Endothelial cell of umbilical vein (primary cell): Measurements from ENCODE around the gene LUZP2. TPM values are rescaled to one million over a fixed set of nuclear protein-coding genes. Genes with fewer than 3 reads are reported as not detected.
A peak's percentile ranks its signal among the peaks of the same experiment; 100 is the strongest.

Experiments used
- BruUV-seq: library from RNA; stranded (reverse); fragments of 400-500 nt; replicated peaks from 2 replicates; lab custom pipeline; 2021; lab: Mats Ljungman, UMichigan
- CTCF ChIA-PET: fragments of 300-600, 350-600 bp; sonication (Branson Sonifier 250); formaldehyde crosslinking; loops from one replicate; lab custom pipeline; 2021; ENCODE audit warnings: antibody characterized with exemption, inconsistent platforms; lab: Charles Lee
- POLR2A ChIA-PET: fragments of 300-600, 350-600 bp; sonication (Branson Sonifier 250); formaldehyde crosslinking; loops from one replicate; lab custom pipeline; 2021; ENCODE audit warnings: antibody characterized with exemption, inconsistent platforms; lab: Charles Lee
- DNase-seq: peaks from one replicate; pipeline ENCODE4 v3.0.0-alpha.2; 2011; ENCODE audit warnings: low read depth, low spot score
- FAIRE-seq: peaks from 2 replicates; lab custom pipeline; 2011; peaks lifted over from hg19 to GRCh38; lab: Jason Lieb, UNC
- H2AFZ ChIP-seq: 2 replicates; pipeline ENCODE4 v1.6.0; 2012; ENCODE audit warnings: low read depth, low read length, control low read depth, inconsistent platforms
- H3K27ac ChIP-seq: 2 replicates; pipeline ENCODE4 v1.5.1; 2011; ENCODE audit warnings: low read depth, mild to moderate bottlenecking, control low read depth, low read length, moderate library complexity; ENCODE audit not compliant: insufficient read depth
- H3K27me3 ChIP-seq, 2 experiments: 2 replicates each; pipeline versions ENCODE4 v1.6.0 to v1.6.1; 2011; ENCODE audit warnings: low read length in 2 of 2, mixed read lengths in 1 of 2; ENCODE audit not compliant: control insufficient read depth in 2 of 2, insufficient read depth in 2 of 2
- H3K36me3 ChIP-seq, 2 experiments: 2 replicates in 1 of 2; 3 replicates in 1 of 2; pipeline ENCODE4 v1.5.1; 2011; ENCODE audit warnings: low read length in 2 of 2, mild to moderate bottlenecking in 1 of 2, moderate library complexity in 1 of 2; ENCODE audit not compliant: control insufficient read depth in 2 of 2, insufficient read depth in 2 of 2; ENCODE audit errors: extremely low read depth in 1 of 2
- H3K4me1 ChIP-seq: 3 replicates; pipeline ENCODE4 v1.5.1; 2011; ENCODE audit warnings: mild to moderate bottlenecking, low read length; ENCODE audit not compliant: control insufficient read depth, insufficient read depth; ENCODE audit errors: extremely low read depth
- H3K4me2 ChIP-seq: 2 replicates; pipeline ENCODE4 v1.6.1; 2011; ENCODE audit warnings: low read length, control low read depth, mixed read lengths; ENCODE audit not compliant: insufficient read depth
- H3K4me3 ChIP-seq, 3 experiments: fragments of 200-600 bp in 1 of 3; sonication (generic), shearing (Covaris generic) in 1 of 3; replicated peaks in 1 of 3; 2 replicates each; pipeline ENCODE4 v1.5.1; 2011 to 2016; ENCODE audit warnings: control low read depth in 3 of 3, low read length in 3 of 3, mild to moderate bottlenecking in 2 of 3, inconsistent platforms in 1 of 3, low read depth in 1 of 3, moderate library complexity in 1 of 3; ENCODE audit not compliant: insufficient read depth in 1 of 3
- H3K79me2 ChIP-seq: 2 replicates; pipeline ENCODE4 v1.6.0; 2012; ENCODE audit warnings: low read length, inconsistent platforms; ENCODE audit not compliant: control insufficient read depth, insufficient read depth
- H3K9ac ChIP-seq: replicated peaks from 2 replicates; pipeline ENCODE3; 2011; ENCODE audit warnings: low read length, control low read depth; ENCODE audit not compliant: insufficient read depth; ENCODE audit errors: extremely low read depth
- H3K9me1 ChIP-seq: replicated peaks from 3 replicates; pipeline ENCODE4 v1.6.0; 2011; ENCODE audit warnings: mild to moderate bottlenecking, low read length; ENCODE audit not compliant: control insufficient read depth, insufficient read depth; ENCODE audit errors: extremely low read depth
- H3K9me3 ChIP-seq: replicated peaks from 2 replicates; pipeline ENCODE4 v1.5.1; 2012; ENCODE audit warnings: low read length, inconsistent platforms; ENCODE audit not compliant: control insufficient read depth, insufficient read depth
- H4K20me1 ChIP-seq: replicated peaks from 2 replicates; pipeline ENCODE3; 2011; ENCODE audit warnings: mild to moderate bottlenecking, low read length; ENCODE audit not compliant: control insufficient read depth, insufficient read depth; ENCODE audit errors: extremely low read depth
- CTCF ChIP-seq, 2 donors: IDR thresholded peaks; 1 replicate in 1 of 2; 2 replicates in 1 of 2; pipeline ENCODE4 v1.5.1; 2011; ENCODE audit warnings: low read length in 2 of 2, mild to moderate bottlenecking in 2 of 2, moderate library complexity in 2 of 2, control low read depth in 1 of 2, inconsistent platforms in 1 of 2, low read depth in 1 of 2; ENCODE audit not compliant: insufficient read depth in 1 of 2; ENCODE audit errors: extremely low read depth in 1 of 2
- JUN ChIP-seq: IDR thresholded peaks from 2 replicates; pipeline ENCODE4 v1.6.1; 2011; ENCODE audit warnings: borderline replicate concordance, low read depth; ENCODE audit not compliant: insufficient read length, insufficient read depth
- MAX ChIP-seq: IDR thresholded peaks from 2 replicates; pipeline ENCODE4 v1.6.1; 2011; ENCODE audit not compliant: insufficient read depth, insufficient read length
- MYC ChIP-seq: IDR thresholded peaks from one replicate; pipeline ENCODE4 v1.6.1; 2011; ENCODE audit warnings: mild to moderate bottlenecking, low read depth, low read length
- dilution Hi-C: fragments of 300-500 bp; cut with MboI; formaldehyde crosslinking; loops from one replicate; pipeline ENCODE4 v1.15.0; 2019; ENCODE audit warnings: low sequenced_read_pairs; ENCODE audit not compliant: extremely low pct_ligation_motif_present
- intact Hi-C: fragments of 100-400 bp; cut with micrococcal nuclease; formaldehyde crosslinking; loops from one replicate; pipeline ENCODE4 v1.10.0; 2022
- polyA plus RNA-seq, 4 experiments: library from polyadenylated mRNA; depleted of rRNA in 3 of 4; stranded (reverse) in 3 of 4; unstranded in 1 of 4; fragments of >200 nt; gene quantifications; 2 replicates each; pipeline versions ENCODE4 v1.2.1 to v1.2.3, GENCODE V29; 2011 to 2012; ENCODE audit warnings: missing spikeins in 1 of 4
- total RNA-seq: library from RNA; stranded (reverse); gene quantifications from 2 replicates; pipeline ENCODE4 v1.2.3, GENCODE V29; 2021

LUZP2 gene
- total and polyA plus RNA-seq, 2 donors (not counting 3 experiments of a cell fraction or from before 2014, with no cell fraction given), result 0.07 TPM; not detected in 1

- intact Hi-C loops, result loop anchor here (1.0 to 5.0 kb wide), 2 partner anchors 953 to 1448 kb away; no protein-coding TSS in a partner anchor
Measured at GRCh38 chr11:24779791-24780190, 282.9 kb downstream of the LUZP2 start.

More at GRCh38 chr11:24779791-24780190, 282.9 kb downstream of the LUZP2 start:
- no peak overlapping the region for H3K4me2 ChIP-seq
- dilution Hi-C loops, result no loop called here
- ChIA-PET POLR2A (no interaction called here), CTCF (interaction anchor here (0.6 to 0.8 kb wide), 2 partner anchors 12 to 13 kb away, joined by 3 to 4 read pairs; no protein-coding TSS in a partner anchor)
- no peaks in the 10 kb centered on the region for H4K20me1 ChIP-seq
- no TSS peak for BruUV-seq
- no peaks in the 10 kb centered on the region for H3K79me2 ChIP-seq
- TF ChIP-seq JUN, result no peak
- peak in 1 of 2 donors; percentile 37 for TF ChIP-seq CTCF (IDR thresholded peaks at IDR 0.05; ENCODE audit: extremely low read depth in 1 of 2, insufficient read depth in 1 of 2, low read depth in 1 of 2, low read length in 2 of 2)
- TF ChIP-seq MAX, result no peak
- TF ChIP-seq MYC, result no peak
- H2AFZ ChIP-seq, result no peak overlapping the region
- DNase-seq, result peak; percentile 14
- no peaks in the 10 kb centered on the region for H3K4me1 ChIP-seq
- H3K9me3 ChIP-seq, result no peaks in the 10 kb centered on the region
- H3K27me3 ChIP-seq, result no peaks in the 10 kb centered on the region
- no peak overlapping the region for H3K27ac ChIP-seq
- H3K4me3 ChIP-seq, result no peak overlapping the region
- FAIRE-seq, result no peak
- no peaks in the 10 kb centered on the region for H3K9me1 ChIP-seq
- H3K36me3 ChIP-seq, result no peaks in the 10 kb centered on the region
- no peak overlapping the region for H3K9ac ChIP-seq
